Stimulated activated CD8-positive, alpha-beta memory T cell treated with anti-CD3 and anti-CD28 coated beads, Interleukin-15, amount 100 ng/mL, for 4 hours (primary cell): ENCODE data around the gene ASB10.

Source experiments
- DNase-seq, 2 donors: peaks; one replicate each; pipeline ENCODE4 v3.0.0-alpha.2; 2020; ENCODE audit warnings: low read depth in 2 of 2

Gene ASB10

DNA sequence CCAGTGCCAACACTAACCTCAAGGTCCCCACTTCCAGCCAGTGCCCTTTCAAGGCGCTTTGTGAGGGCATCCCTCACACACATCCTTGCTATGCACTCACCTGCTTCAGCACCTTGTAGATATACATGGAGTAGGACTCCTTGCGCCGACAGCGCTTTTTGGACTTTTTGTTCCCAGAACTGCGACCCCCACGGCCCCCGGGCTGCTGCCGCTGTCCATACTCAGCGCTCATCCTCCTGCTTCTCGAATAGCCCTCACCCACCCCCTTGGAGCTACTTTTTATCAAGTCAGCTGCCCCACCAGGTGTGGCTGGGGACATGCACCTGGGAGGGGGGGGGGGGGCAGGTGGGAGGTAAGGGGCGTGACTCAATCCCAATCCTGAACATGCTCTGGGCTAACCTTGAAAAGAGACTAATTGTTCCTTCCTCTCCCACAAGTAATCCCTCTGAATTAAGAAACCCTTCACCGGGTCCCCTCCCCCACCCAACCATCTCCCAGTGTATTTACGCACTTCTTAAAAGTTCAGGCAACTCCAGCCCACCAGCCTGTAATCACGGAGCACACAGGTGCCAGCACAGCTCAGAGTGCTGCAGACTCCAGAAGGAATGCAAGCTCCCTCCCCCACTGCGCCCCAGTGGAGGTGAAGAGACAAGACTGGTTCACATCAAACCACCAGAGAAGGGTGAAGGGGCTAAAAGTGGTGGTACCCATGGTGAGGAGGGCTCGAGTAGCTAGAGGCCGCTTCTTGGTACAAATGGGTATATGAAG, 23.2 kb upstream of the ASB10 start, which contains the start of gene H2BK1:
TSS of gene H2BK1 (minus strand) at position 402 of the 768 bp plus-strand sequence. CDS start at position 232, 170 bp downstream.
- no peak for DNase-seq

DNA sequence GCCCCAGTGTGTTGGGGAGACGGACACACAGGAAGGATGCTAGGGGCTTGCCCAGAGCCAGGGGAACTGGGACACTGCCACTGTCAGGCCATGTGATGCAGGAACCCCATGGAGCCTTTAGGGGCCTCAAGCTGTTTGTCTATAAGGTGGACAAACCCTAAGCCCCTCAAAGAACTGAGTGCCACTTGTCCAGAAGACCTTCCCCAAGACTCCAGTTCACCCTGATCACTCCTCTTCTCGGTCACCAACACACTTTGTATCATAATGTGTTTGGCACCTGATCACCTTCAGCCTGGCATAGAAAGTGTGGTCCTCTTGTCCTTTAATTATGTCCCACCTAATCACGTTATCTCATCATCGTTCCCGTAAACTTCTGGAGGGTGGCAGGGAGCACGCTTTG, 22.5 kb upstream of the ASB10 start:
- DNase-seq = no peak

DNA sequence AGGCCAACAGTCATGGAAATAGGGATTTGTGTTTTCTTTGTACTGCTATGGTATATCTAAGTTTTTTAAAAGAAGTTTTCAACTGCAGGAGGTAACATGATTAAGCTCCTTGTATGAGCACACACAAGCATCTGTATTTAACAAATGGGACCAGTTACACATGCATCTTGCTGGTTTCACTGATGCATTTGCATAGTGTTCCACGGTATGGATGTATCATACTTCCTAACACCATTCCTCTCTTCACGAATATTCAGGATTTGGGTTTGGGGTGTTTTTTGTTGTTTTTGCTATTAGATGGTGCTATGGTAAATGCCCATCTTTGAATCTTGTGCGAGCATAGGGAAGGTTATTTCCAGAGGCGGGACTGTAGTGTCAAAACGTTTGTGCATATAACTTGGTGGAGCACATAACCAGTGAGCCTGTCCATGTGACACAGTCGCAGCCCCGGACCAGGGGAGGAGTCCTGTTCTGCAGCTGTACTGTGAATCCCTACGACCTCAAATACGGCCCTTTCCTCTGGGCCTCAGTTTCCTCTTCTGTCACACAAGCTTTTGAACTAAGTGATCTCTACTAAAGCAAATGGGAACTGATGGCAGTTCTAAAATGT, 21.3 kb upstream of the ASB10 start:
- DNase-seq = no peak

DNA sequence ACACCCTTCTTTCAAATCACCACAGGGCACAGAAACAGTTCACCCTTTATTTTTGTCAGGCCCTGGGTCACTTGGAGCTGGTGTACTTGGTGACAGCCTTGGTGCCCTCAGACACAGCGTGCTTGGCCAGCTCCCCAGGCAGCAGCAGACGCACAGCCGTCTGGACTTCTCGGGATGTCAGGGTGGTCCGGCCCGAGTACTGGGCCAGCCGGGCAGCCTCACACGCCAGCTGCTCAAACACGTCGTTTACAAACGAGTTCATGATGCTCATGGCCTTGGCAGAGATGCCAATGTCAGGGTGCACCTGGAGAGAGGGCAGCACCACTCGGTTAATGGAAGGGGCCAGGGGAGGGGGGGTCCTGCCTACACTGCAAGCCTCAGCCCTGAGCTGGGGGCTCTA, 20.8 kb upstream of the ASB10 start:
- no peak for DNase-seq

DNA sequence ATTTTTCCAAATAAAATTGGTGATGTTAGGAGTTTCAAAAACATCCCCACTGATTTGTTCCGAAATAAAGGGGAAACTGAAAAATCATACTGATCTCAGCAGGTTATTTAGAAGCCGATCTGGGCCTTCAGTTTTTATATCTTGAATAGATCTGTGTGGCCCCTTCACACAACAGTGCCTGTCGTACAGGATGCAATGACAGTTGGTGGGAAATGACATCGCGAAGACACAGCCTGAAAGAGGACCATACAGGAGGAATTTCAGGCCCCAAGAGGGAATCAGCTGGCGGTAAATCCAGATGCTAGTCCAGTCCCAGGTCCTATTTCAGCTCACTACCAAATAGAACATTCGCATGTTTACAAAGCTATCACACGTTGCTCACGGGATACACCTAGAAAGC, 20.3 kb upstream of the ASB10 start:
- DNase-seq = no peak

DNA sequence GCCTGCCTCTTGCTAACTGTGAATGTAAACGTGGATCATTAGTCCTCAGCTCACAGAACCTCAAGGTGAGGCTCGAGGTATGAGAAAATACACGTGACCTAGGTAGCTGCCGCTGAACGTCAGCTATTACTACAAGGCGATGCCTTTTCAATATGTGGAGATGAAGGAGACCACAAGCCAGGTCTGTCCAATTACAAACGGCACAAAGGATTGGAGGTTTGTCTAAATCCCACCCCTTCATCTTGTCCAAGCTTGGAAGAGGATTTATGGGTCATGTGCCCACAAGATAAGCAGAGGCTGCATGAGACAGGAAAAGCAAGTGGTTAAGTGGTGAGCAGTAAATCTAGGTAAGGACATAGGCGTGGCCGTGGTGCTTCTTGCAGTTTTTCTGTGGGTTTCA, 19.9 kb upstream of the ASB10 start:
- DNase-seq = no peak

DNA sequence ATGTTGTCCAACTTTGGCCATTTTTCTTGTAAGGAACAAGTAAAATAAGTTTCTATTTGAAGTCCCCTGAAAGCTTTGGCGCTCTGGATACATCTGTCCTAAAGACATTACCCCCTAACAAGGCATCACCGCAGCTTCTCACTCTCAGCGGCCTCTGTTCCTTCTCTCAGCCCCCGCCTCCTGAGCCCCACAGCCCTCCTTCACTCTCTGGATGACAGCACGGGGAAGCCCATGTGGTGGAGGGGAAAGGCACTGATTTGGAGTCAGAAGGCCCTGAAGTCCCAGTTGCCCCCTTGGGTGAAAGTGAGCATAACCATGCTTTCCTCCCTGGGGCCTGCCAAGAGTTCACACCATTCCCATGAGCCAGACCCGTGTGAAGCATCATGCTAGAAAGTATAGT, 18.7 kb upstream of the ASB10 start:
- DNase-seq = no peak

DNA sequence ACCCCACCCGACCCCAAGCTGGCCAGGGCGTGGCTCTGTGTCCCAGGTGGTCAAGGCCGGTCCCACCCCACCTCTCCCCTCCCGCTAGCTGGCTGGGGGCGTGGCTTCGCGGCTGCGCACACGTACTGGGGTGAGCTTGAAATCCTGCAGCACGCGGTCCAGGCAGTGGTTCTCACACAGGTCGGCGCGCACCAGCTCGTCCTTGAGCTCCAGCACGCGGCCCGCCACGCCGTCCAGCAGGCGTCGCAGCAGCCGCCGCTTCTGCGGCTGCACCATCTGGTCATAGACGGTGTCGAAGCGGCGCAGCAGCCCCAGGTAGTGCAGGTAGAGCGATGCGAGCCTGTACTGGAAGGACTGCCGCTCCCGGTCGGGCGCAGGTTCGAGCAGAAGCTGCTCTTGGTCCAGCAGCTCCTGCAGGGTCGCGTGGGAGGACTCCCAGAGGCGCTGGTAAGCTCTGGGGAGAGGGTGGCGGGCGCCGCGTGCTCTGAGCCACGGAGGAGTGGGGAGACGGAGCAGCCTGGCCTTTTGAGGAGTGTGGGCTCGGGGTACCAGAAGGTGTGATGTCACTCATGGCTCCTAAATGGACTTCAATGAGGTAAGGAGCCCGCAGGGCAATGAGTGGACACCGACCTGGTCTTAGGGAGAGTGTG, 17.5 kb upstream of the ASB10 start:
- no peak for DNase-seq

DNA sequence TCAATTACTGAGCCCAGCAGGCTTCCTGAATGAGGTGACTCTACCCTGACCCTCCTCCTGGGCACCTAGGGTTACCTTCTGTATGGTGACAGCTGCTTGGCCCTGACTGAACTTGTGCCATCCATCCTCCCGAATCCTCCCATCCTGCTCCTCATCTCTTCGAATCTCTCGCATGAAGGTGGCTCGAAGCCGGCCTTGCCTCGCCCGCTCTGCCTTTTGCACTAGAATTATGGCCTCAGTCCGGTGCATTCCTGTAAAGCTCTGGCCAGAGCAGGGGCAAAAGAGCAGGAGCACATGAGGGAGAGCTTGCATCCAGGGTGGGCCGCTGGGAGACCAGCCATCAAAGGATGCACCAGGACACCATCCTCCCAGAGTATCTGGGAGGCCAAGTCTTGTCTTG, 15.8 kb upstream of the ASB10 start:
- no peak for DNase-seq

DNA sequence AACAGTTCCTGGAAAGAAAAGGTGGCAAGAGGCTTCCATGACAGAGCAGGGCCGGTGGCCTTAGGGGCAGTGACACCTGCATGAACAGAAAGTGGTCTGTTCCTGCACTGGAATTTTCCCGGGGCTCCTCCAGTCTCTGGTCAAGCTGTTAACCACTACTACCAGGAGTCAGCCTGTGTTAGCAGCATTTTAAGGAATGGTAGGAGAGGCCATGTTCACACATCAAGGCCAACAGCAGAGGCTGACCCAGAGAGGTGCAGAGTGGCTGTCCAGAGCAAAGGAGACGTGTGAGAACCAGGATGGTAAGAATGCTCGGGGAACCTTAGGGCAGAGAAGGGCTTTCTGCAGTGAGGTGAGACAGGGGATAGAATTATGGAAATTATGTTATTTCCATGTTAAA, 14.7 kb upstream of the ASB10 start:
- no peak for DNase-seq

DNA sequence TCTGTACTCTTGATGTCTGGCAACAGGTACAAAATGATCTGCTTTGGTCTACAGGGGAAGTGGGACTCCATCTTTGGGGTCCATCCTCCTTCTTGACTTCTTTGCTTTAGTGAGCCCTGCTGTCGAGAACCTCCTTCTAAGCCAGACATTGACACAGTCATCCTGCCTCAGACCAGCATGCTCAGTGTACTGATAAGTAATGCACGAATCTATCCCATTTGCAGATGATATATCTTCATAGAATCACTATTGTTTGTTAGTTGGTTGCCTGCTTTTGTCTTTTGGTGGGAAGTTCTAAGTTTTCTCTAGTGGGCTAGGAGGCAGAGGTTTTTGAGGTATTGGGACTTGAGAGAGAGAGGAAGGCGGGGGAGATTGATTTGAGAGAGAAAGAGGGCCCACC, 14.3 kb upstream of the ASB10 start:
- no peak for DNase-seq

DNA sequence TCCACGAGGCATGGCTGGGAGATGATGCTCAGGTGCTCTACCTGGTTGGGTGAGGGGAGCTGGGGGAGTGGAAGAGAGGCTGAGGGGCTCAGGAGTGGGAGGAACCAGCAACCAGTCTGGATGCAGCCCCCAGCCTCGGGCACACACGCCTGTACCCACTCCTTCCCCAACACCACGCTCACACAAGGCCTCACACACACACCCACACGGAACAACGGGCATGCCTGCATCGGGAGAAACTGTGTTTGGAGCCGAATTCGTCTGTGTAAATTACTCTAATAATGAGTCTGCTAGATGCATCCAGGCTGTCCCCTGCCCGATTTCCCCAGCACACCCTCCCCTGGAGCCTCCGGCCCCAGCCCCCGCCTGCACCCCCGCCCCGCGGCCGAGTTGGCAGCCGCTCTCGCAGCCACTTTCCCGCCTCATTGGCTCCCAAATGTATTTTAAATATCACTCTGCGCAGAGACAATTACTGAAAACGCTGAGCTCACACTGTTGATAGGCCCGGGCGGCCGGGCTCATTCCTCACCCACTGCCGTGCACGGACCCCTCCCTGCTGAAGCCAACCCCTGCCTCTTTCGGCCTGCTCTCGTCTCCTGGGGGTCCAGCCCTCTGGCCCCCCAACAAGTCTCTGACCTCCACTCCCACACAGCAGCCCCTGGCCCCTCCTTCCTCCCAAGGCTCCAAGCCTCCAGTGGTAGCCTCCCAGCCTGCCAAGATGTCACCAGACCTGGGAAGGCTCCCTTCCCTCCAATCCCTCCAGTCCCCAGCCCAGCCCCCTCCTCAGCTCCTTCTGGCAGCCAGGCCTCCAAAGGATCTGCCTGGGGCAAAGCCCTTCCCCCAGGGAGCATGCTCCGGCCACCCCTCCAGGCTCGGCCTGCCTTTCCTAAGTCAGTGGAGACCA, 12.1 kb upstream of the ASB10 start:
- DNase-seq = no peak

DNA sequence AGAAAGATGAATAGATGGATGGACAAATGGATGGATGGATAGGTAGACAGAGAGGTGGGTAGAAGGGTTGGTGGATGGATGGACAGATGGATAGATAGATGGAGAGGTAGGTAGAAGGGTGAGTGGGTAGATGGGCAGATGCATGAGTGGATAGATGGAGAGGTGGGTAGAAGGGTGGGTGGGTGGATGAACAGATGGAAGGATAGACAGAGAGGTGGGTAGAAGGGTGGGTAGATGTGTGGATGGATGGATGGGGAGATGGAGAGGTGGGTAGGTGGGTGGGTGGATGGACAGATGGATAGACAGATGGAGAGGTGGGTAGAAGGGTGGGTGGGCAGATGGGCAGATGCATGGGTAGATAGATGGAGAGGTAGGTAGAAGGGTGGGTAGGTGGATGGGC, 10.9 kb upstream of the ASB10 start:
- no peak for DNase-seq

DNA sequence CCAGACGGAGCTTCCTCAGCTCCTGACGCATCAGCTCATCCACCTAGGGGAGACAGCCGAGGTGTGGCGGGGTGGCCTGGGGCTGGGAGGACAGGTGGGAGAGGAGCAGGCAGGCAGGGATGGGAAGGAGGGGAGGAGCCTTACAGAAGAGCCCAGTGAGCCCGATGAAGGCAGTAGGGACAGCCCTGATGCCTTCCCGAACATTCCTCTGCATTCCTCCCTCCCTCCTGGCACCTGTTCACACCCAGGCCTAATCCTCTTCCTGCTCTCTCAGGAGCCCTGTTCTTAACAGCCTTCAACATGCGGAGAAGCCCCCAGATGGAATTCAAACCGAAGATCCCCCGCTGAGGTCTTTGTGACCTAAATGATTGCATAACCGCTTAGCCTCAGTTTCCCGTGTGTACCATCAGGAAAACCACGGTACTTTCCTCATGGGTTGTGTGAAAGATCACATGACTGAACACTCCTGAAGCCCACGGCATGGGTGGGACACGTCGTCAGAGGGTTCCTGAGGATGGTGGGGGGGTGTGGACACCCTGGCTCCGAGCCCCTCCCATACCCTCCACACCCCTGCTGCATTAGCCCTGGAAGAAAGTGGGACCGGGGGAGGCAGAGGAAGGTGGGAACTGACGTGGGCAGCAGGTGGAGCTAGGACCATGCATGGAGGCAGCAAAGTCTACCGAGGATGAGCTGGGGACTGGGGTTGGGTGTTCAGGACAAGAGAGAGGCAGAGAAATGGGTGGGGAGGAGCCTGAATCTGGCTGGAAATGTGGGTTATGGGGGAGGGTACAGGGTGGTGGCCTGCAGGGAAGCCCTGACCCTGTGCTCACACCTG, 8.8 kb upstream of the ASB10 start:
- no peak for DNase-seq

DNA sequence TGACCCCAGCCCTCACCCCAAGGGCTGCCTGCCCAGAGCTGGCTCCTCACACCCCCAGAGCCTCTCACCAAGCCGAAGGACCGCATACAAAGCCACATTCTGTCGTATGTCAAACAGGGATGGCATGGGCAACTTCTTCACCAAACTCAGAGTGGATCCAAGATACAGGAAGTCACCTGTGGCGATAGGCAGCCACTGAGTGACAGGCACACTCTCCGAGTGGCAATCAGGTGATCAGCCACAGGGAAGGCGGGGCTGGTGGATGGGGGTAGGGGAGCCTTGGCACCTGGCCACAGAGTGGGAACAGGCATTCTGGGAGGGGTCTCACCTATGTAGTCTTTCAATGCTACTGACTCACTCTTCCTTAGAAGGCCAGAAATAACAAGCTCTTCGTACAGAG, 7.1 kb upstream of the ASB10 start:
- no peak for DNase-seq

DNA sequence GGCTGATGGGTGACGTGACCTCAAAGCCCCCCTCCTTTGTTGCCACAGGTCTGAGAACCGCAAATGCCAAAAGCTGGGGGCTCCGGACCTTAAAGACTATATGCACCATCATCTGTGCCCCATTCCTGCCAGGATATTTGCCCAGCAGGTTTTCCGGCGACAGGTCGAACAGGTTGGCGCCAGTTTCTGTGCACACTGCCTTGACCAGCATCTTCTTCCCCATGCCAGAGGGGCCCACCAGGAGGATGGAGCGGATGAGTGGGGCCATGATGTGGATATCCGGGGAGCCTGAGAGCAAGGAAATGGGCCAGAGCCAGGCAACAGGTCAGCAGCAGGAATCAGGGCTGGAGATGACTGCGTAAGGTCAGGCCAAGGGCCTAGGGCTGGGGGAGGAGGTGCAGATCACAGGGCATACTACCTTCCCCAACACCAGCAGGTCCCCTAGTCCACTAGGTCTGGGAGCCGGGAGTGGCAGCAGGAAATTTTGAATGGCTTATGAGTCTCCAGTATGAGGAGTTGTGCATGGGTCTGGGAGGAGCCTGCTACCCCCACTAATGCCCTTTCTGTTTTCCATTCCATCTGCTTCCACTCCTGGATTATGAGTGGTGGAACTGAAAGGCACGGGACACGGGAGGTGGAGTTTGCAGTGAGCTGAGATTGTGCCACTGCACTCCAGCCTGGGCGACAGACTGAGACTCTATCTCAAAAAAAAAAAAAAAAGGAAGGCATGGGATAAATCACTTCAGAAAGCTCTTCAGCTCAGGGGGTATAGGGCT, 6.3 kb upstream of the ASB10 start:
- DNase-seq = no peak

DNA sequence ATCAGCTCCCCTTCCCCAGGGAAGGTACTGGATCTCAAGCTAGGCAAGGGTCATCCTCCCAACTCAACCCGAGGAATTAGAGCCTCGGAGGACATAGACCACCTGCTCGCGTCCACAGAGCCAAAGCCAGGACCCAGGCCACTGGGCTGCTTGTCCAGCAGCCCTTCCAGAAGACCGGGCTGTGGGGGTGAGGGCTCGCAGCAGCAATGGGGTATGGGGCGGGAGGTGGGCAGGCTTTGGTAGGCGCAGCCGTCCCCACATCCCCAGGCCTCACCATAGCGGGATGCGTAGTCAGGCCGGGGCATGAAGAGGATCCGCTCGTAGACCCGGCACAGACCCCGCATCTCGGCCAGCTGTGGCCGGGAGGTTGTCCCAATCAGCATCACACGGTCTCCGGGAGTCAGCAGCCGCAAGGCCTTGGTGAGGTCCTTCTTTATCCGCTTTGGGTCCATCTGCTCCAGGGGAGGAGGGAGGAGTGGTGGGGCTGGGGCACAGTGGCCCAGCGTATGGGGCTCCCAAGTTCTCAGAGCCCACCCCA, 5.0 kb upstream of the ASB10 start:
- DNase-seq = no peak

DNA sequence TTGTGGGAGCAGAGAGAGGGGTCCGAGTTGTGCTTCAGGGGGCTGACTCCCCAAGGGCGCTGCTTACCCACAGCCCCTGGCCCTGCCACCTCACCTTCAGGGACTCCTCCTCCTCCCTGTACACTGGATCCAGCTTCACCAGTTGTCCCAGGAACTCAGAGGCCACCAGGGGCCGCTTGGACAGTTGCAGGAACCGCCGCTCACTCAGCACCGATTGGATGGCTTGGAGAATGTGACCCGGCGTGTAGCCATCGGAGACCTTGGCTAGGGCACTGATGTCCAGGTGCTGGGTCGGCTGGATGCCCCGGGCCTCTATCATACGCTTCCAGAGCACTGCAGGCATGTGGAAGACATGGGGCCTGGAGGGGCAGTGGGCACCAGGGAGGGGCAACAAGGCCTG, 4.5 kb upstream of the ASB10 start:
- DNase-seq = no peak

DNA sequence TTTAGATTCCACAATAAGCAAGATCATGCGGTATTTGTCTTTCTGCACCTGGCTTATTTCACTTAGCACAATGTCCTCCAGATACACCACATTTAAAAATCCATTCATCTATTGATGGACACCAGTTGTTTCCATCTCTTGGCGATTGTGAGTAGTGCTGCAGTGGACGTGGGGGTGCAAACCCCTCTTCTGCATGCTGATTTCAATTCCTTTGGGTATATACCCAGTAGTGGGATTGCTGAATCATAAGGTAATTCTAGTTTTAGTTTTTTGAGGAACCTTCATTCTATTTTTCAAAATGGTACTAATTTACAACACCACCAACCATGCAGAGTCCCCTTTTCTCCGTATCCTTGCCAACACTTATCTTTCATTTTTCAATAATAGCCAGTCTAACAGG, 2.0 kb upstream of the ASB10 start:
- no peak for DNase-seq

DNA sequence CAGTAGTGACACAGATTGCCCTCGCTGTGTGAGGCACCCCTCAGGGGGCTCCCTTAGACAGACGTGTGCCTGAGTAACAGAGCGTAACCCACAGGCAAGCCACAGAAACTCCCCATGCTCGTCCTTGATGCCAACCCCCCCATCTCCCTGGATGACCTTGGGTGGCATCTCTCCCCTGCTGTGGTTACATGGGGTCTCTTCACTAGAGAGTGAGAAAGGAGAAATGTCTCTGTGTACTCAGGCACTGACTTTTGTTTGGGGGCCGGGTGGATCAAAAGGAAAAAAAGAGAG, 1.1 kb upstream of the ASB10 start:
- DNase-seq = no peak
